Ishikawa (cell line): Measurements from ENCODE around the gene SLC25A6.

Experiments used
- CEBPB ChIP-seq: IDR thresholded peaks from 2 replicates; pipeline ENCODE4 v1.6.1; 2012
- EP300 ChIP-seq: IDR thresholded peaks from 2 replicates; pipeline ENCODE4 v1.6.1; 2012; ENCODE audit warnings: borderline replicate concordance
- TAF1 ChIP-seq: IDR thresholded peaks from 2 replicates; pipeline ENCODE4 v1.6.1; 2012; ENCODE audit warnings: low read depth, mild to moderate bottlenecking
- TCF12 ChIP-seq: IDR thresholded peaks from 2 replicates; pipeline ENCODE4 v1.6.1; 2012; ENCODE audit warnings: low read depth
- YY1 ChIP-seq: IDR thresholded peaks from 2 replicates; pipeline ENCODE4 v1.6.1; 2012; ENCODE audit warnings: low read depth
- TF ChIP-seq, protein P1 (sequence below): IDR thresholded peaks from 2 replicates; pipeline ENCODE4 v1.6.1; 2012; ENCODE audit warnings: low read depth, mild to moderate bottlenecking
- TF ChIP-seq, protein P2 (sequence below): IDR thresholded peaks from 2 replicates; pipeline ENCODE4 v1.6.1; 2012
- TF ChIP-seq, protein P3 (sequence below): IDR thresholded peaks from 2 replicates; pipeline ENCODE4 v1.6.1; 2012

DNA sequence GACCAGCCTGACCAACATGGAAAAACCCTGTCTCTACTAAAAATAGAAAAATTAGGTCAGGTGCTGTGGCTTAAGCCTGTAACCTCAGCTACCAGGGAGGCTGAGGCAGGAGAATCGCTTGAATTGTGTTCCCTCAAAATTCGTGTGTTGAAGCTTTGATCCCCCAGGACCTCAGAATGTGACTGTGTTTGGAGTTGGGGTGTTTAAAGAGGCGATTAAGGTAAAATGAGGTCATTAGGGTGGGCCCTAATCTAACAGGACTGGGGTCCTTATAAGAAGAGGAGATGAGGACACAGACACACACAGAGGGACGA lies 23.6 kb downstream of the SLC25A6 start:
- no peak for TF ChIP-seq TAF1
- TF ChIP-seq, protein P1, sequence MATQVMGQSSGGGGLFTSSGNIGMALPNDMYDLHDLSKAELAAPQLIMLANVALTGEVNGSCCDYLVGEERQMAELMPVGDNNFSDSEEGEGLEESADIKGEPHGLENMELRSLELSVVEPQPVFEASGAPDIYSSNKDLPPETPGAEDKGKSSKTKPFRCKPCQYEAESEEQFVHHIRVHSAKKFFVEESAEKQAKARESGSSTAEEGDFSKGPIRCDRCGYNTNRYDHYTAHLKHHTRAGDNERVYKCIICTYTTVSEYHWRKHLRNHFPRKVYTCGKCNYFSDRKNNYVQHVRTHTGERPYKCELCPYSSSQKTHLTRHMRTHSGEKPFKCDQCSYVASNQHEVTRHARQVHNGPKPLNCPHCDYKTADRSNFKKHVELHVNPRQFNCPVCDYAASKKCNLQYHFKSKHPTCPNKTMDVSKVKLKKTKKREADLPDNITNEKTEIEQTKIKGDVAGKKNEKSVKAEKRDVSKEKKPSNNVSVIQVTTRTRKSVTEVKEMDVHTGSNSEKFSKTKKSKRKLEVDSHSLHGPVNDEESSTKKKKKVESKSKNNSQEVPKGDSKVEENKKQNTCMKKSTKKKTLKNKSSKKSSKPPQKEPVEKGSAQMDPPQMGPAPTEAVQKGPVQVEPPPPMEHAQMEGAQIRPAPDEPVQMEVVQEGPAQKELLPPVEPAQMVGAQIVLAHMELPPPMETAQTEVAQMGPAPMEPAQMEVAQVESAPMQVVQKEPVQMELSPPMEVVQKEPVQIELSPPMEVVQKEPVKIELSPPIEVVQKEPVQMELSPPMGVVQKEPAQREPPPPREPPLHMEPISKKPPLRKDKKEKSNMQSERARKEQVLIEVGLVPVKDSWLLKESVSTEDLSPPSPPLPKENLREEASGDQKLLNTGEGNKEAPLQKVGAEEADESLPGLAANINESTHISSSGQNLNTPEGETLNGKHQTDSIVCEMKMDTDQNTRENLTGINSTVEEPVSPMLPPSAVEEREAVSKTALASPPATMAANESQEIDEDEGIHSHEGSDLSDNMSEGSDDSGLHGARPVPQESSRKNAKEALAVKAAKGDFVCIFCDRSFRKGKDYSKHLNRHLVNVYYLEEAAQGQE, result no peak
- TF ChIP-seq, protein P2, sequence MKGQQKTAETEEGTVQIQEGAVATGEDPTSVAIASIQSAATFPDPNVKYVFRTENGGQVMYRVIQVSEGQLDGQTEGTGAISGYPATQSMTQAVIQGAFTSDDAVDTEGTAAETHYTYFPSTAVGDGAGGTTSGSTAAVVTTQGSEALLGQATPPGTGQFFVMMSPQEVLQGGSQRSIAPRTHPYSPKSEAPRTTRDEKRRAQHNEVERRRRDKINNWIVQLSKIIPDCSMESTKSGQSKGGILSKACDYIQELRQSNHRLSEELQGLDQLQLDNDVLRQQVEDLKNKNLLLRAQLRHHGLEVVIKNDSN, result no peak
- TF ChIP-seq, protein P3, sequence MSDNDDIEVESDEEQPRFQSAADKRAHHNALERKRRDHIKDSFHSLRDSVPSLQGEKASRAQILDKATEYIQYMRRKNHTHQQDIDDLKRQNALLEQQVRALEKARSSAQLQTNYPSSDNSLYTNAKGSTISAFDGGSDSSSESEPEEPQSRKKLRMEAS, result no peak
- no peak for TF ChIP-seq CEBPB
- TF ChIP-seq EP300, result no peak
- TF ChIP-seq TCF12, result no peak
- no peak for TF ChIP-seq YY1
